ENCODE data around the gene PLD3. TPM values are rescaled to one million over a fixed set of nuclear protein-coding genes. Genes with fewer than 3 reads are reported as not detected.

PLD3 gene
- total RNA-seq, 4 donors from 2014 or later = 108 to 372 (median 158) TPM

DNA sequence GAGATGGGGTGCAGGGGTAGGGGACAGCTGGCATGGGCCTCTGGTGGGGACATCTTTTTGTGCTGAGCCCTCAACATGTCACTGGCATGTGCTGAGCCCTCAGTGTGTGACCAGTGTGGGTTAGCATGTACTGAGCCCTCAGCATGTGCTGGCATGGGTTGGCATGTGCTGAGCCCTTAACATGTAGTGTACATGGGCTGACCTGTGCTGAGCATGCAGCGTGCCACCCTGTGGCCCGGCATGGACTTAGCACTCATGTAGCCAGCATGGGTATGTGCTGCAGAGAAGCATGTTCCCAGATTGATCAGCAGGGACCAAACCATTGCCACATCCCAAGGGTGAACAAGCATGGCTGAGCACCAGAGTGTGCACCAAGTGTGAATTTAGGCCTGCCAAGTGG, 30.0 kb downstream of the PLD3 start:
- intact Hi-C loops (cut with DNase I; ENCODE audit: low total_unique reads) = no loop called here
- no peak for TF ChIP-seq POLR2A (IDR thresholded peaks at IDR 0.05)
- TF ChIP-seq, protein P1, sequence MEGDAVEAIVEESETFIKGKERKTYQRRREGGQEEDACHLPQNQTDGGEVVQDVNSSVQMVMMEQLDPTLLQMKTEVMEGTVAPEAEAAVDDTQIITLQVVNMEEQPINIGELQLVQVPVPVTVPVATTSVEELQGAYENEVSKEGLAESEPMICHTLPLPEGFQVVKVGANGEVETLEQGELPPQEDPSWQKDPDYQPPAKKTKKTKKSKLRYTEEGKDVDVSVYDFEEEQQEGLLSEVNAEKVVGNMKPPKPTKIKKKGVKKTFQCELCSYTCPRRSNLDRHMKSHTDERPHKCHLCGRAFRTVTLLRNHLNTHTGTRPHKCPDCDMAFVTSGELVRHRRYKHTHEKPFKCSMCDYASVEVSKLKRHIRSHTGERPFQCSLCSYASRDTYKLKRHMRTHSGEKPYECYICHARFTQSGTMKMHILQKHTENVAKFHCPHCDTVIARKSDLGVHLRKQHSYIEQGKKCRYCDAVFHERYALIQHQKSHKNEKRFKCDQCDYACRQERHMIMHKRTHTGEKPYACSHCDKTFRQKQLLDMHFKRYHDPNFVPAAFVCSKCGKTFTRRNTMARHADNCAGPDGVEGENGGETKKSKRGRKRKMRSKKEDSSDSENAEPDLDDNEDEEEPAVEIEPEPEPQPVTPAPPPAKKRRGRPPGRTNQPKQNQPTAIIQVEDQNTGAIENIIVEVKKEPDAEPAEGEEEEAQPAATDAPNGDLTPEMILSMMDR (IDR thresholded peaks at IDR 0.05) = no peak
- no peak for DNase-seq
- no peaks in the 10 kb centered on the region for H3K36me3 ChIP-seq
- no peaks in the 10 kb centered on the region for H3K4me1 ChIP-seq
- H3K27ac ChIP-seq = no peak overlapping the region
- H3K4me3 ChIP-seq = no peak overlapping the region
- H3K27me3 ChIP-seq = no peaks in the 10 kb centered on the region
- no peaks in the 10 kb centered on the region for H3K9me3 ChIP-seq

DNA sequence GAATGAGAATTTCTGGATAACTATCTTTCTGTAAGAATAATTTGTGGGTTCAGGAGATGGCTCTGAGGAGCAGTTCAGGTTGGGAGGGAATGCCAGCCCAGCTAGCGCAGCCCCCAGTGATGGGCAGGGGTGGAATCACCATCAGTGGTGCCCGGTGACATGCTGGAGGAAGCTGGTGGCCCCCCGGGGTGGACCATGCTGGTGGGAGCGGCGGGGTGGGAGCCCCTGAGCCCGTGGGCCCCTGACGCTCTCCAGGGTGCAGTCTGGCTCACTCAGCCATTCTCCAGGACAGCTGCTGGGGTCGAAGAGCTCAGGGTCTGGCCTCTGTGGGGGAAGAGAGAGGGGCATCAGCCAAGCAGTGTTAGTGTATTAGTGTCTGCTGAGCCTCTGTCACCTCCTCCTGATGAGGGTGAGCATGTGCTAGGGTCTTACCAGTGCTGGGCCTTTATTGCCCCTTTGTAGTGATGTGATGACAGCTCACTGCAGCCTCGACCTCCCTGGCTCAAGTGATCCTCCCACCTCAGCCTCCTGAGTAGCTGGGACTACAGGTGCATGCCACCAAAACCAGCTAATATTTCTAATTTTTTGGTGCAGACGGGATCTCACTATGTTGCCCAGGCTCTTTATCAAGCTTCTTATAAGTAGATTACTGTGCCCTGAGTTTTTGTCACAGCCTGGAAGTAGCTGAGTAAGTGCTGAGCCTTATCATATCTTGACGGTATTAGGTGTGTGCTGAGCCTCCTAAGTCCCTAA, 31.1 kb downstream of the PLD3 start:
- no peaks in the 10 kb centered on the region for H3K27me3 ChIP-seq
- DNase-seq = no peak
- H3K27ac ChIP-seq = no peak overlapping the region
- H3K36me3 ChIP-seq = no peaks in the 10 kb centered on the region
- no peaks in the 10 kb centered on the region for H3K9me3 ChIP-seq
- TF ChIP-seq, protein P1 (IDR thresholded peaks at IDR 0.05) = no peak
- TF ChIP-seq POLR2A (IDR thresholded peaks at IDR 0.05) = no peak
- intact Hi-C loops (cut with DNase I; ENCODE audit: low total_unique reads) = no loop called here
- H3K4me1 ChIP-seq = no peaks in the 10 kb centered on the region
- H3K4me3 ChIP-seq = no peak overlapping the region

DNA sequence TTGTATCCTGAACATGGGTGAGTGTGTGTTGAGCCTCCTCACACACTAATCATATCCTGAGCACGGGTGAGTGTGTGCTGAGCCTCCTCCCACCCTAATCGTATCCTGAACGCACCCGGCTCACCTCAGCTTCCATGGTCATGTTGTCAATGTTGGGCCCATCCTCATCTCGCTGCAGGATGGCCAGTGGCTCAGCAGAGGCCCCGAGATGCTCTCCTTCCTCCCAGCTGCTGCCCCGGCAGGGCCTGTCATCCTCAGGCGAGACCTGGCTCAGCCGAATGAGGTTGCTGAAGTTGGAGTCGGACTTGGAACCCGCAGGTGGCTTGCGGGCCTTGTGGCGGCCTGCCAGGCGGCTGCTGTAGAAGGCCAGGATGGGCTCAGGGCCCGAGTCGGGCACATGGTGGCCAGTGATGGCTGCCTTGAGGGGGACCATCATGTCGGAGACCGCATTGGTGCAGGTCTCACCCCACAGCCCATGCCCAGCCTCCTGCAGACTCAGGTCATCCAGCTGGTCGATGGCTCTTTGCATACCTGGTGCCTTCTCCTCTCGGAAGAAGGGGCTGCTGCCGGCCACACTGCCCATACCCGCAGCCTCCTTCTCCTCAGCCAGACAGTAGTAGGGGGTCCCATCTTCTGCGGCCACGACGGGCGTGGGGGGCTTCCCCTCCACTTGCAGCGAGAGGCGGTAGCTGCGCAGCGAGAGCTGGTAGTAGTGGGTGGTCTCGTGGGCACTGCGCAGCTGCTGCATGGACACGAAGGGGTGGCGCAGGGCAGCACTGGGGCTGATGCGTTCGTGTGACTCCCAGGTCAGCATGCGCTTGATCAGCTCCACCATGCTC, 31.9 kb downstream of the PLD3 start:
- intact Hi-C loops (cut with DNase I; ENCODE audit: low total_unique reads) = no loop called here
- Histone ChIP-seq H3K27me3 (no peaks in the 10 kb centered on the region), H3K36me3 (no peaks in the 10 kb centered on the region), H3K4me3 (no peak overlapping the region), H3K27ac (no peak overlapping the region), H3K4me1 (no peaks in the 10 kb centered on the region), H3K9me3 (no peaks in the 10 kb centered on the region)
- DNase-seq = no peak
- no peak for TF ChIP-seq POLR2A (IDR thresholded peaks at IDR 0.05)
- TF ChIP-seq, protein P1 (IDR thresholded peaks at IDR 0.05) = no peak

DNA sequence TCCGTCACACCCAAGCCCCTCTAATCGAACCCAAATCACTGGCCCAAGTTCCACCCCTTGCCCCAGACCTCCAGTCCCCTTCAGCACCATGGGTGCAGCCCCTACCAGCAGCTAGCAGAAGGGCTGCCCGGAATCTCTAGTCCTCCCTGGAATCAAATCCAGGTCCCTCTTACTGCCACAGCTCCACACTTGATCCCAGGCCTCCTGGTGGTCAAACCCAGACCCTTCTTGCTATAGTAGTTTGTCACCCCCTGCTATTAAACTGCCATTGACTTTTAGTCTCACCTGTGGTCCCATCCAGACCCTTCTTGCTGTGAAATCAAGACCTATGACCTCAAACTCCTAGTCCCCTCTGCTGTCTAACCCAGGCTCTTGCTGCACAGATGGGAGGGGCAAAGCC, 32.8 kb downstream of the PLD3 start:
- no peaks in the 10 kb centered on the region for H3K27me3 ChIP-seq
- no peaks in the 10 kb centered on the region for H3K4me1 ChIP-seq
- H3K27ac ChIP-seq = no peak overlapping the region
- no peak for DNase-seq
- TF ChIP-seq, protein P1 (IDR thresholded peaks at IDR 0.05) = no peak
- TF ChIP-seq POLR2A (IDR thresholded peaks at IDR 0.05) = no peak
- no peak overlapping the region for H3K4me3 ChIP-seq
- H3K9me3 ChIP-seq = no peaks in the 10 kb centered on the region
- intact Hi-C loops (cut with DNase I; ENCODE audit: low total_unique reads) = no loop called here
- no peaks in the 10 kb centered on the region for H3K36me3 ChIP-seq

DNA sequence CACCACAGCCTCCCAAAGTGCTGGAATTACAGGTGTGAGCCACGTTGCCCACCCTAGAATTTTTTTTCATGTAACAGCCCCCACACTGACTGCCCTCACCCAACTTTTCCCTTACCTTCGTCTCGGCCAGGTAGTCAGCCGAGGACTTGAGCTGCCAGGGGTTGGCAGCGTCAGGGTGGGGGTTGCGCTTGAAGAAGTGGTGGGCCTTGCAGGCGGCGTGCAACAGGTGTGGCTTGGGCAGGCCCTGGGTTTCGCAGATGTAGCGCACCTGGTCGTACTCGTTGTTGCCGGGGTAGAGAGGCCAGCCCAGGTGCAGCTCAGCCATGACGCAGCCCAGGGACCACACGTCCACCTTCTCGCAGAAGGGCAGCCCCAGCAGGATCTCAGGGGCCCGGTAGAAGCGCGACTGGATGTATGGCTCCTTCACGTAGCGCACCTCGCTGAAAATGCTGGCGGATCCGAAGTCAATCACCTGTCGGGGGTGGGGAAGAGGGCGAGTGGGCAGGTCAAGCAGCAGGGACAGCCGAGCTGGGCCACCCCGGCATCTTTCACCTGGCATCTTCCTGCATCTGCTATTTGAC, 35.3 kb downstream of the PLD3 start:
- Histone ChIP-seq H3K27me3 (no peaks in the 10 kb centered on the region), H3K4me3 (no peak overlapping the region), H3K4me1 (no peaks in the 10 kb centered on the region), H3K36me3 (no peaks in the 10 kb centered on the region), H3K27ac (no peak overlapping the region), H3K9me3 (no peaks in the 10 kb centered on the region)
- DNase-seq = no peak
- intact Hi-C loops (cut with DNase I; ENCODE audit: low total_unique reads) = no loop called here
- no peak for TF ChIP-seq POLR2A (IDR thresholded peaks at IDR 0.05)
- TF ChIP-seq, protein P1 (IDR thresholded peaks at IDR 0.05) = no peak

All from uterus (tissue), 4 donors.